Hepatocyte (in vitro differentiated cells): ENCODE data around the gene CBX3.

Experiments used
- CTCF ChIP-seq: fragments of 200-600 bp; sonication (generic); IDR thresholded peaks from 2 replicates; pipeline ENCODE4 v1.5.1; 2016; ENCODE audit warnings: antibody characterized with exemption, mild to moderate bottlenecking; ENCODE audit not compliant: poor library complexity
- EZH2 ChIP-seq: fragments of 200-600 bp; sonication (generic); IDR thresholded peaks from 2 replicates; pipeline ENCODE4 v1.6.1; 2016; ENCODE audit warnings: antibody characterized with exemption, mild to moderate bottlenecking, borderline replicate concordance
- EZH2phosphoT487 ChIP-seq: fragments of 200-600 bp; sonication (generic); IDR thresholded peaks from one replicate; pipeline ENCODE4 v1.6.1; 2018; ENCODE audit warnings: antibody characterized with exemption, mild to moderate bottlenecking, low read depth, moderate library complexity; ENCODE audit not compliant: unreplicated experiment, severe bottlenecking

DNA sequence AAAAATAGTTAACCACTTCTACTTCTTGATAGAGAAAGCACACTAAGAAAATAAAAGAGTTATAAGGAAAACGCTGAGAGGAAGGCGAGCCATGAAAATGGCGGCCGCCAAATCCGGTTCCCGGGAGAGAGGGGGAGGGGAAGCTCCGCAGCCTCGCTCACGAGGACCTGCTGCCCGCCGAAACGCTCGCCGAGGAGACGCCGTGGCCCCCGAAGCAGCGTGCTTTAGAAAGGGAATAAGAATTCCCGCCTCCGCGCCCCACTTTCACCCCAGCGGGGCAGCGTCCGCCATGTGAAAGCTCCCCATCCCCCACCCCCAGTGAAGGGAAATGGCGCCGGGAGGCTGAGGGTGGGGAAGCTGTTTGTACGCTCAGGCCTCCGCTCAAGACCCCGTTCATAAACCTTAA, 1.5 kb upstream of the CBX3 start:
- TF ChIP-seq CTCF (no peak), EZH2phosphoT487 (no peak), EZH2 (no peak)
